Stimulated activated CD4-positive, alpha-beta T cell treated with anti-CD3 and anti-CD28 coated beads, Interleukin-4, amount 100 ng/mL, for 1 hour (primary cell): Measurements from ENCODE around the gene ADAMTSL1.

Experiments
- DNase-seq: peaks from one replicate; pipeline ENCODE4 v3.0.0-alpha.2; 2020

ADAMTSL1 gene

GRCh38 chr9:18566121-18566520 is 92.2 kb downstream of the ADAMTSL1 start:
- no peak for DNase-seq

- no peak for DNase-seq
Observed at GRCh38 chr9:18568973-18569372, 95.0 kb downstream of the ADAMTSL1 start.

GRCh38 chr9:18569941-18570630 is 96.1 kb downstream of the ADAMTSL1 start:
- no peak for DNase-seq

GRCh38 chr9:18573021-18573556 is 99.1 kb downstream of the ADAMTSL1 start:
- no peak for DNase-seq

GRCh38 chr9:18575686-18576085 is 101.7 kb downstream of the ADAMTSL1 start:
- no peak for DNase-seq

GRCh38 chr9:18579536-18579935 is 105.6 kb downstream of the ADAMTSL1 start:
- no peak for DNase-seq

- no peak for DNase-seq
Observed at GRCh38 chr9:18580151-18580550, 106.2 kb downstream of the ADAMTSL1 start.

GRCh38 chr9:18585996-18586395 is 112.0 kb downstream of the ADAMTSL1 start:
- no peak for DNase-seq

- DNase-seq, result no peak
Observed at GRCh38 chr9:18588002-18588401, 114.0 kb downstream of the ADAMTSL1 start.

- DNase-seq, result no peak
Observed at GRCh38 chr9:18591261-18591660, 117.3 kb downstream of the ADAMTSL1 start.

- no peak for DNase-seq
Observed at GRCh38 chr9:18594837-18595236, 120.9 kb downstream of the ADAMTSL1 start.

- DNase-seq, result no peak
Observed at GRCh38 chr9:18595597-18595996, 121.6 kb downstream of the ADAMTSL1 start.

- no peak for DNase-seq
Observed at GRCh38 chr9:18596920-18597319, 123.0 kb downstream of the ADAMTSL1 start.

GRCh38 chr9:18598969-18599368 is 125.0 kb downstream of the ADAMTSL1 start:
- DNase-seq, result no peak

- DNase-seq, result no peak
Observed at GRCh38 chr9:18601026-18601425, 127.1 kb downstream of the ADAMTSL1 start.

- no peak for DNase-seq
Observed at GRCh38 chr9:18601956-18602355, 128.0 kb downstream of the ADAMTSL1 start.

GRCh38 chr9:18604767-18605730 is 131.1 kb downstream of the ADAMTSL1 start:
- no peak for DNase-seq

GRCh38 chr9:18605766-18606180 is 131.8 kb downstream of the ADAMTSL1 start:
- no peak for DNase-seq

GRCh38 chr9:18606281-18606680 is 132.3 kb downstream of the ADAMTSL1 start:
- DNase-seq, result no peak

GRCh38 chr9:18606846-18607245 is 132.9 kb downstream of the ADAMTSL1 start:
- no peak for DNase-seq

GRCh38 chr9:18608371-18608770 is 134.4 kb downstream of the ADAMTSL1 start:
- DNase-seq, result no peak

GRCh38 chr9:18610956-18611355 is 137.0 kb downstream of the ADAMTSL1 start:
- no peak for DNase-seq

GRCh38 chr9:18611971-18612370 is 138.0 kb downstream of the ADAMTSL1 start:
- no peak for DNase-seq

GRCh38 chr9:18614116-18614515 is 140.2 kb downstream of the ADAMTSL1 start:
- DNase-seq, result no peak
